Hepatocyte (in vitro differentiated cells): ENCODE measurements around the gene CELA2B. TPM values are rescaled to one million over a fixed set of nuclear protein-coding genes. Genes with fewer than 3 reads are reported as not detected.

Experiments
- DNase-seq: peaks from one replicate; pipeline ENCODE4 v3.0.0-alpha.2; 2016; ENCODE audit warnings: low spot score
- H2AFZ ChIP-seq: fragments of 200-600 bp; sonication (generic); 2 replicates; pipeline ENCODE4 v1.6.0; 2016; ENCODE audit warnings: antibody characterized with exemption, mild to moderate bottlenecking
- H3K27ac ChIP-seq: fragments of 200-600 bp; sonication (generic); 2 replicates; pipeline ENCODE4 v1.5.1; 2016; ENCODE audit warnings: mild to moderate bottlenecking
- H3K27me3 ChIP-seq: fragments of 200-600 bp; sonication (generic); 2 replicates; pipeline ENCODE4 v1.6.1; 2016
- H3K36me3 ChIP-seq: fragments of 200-600 bp; sonication (generic); replicated peaks from 2 replicates; pipeline ENCODE4 v1.5.1; 2016; ENCODE audit warnings: low read depth; ENCODE audit not compliant: insufficient read depth
- H3K4me1 ChIP-seq: fragments of 200-600 bp; sonication (generic); 2 replicates; pipeline ENCODE4 v1.5.1; 2016; ENCODE audit warnings: mild to moderate bottlenecking, moderate library complexity; ENCODE audit not compliant: insufficient read depth
- H3K4me2 ChIP-seq: fragments of 200-600 bp; sonication (generic); 2 replicates; pipeline ENCODE4 v1.6.0; 2016
- H3K4me3 ChIP-seq: fragments of 200-600 bp; sonication (generic); 2 replicates; pipeline ENCODE4 v1.5.1; 2016; ENCODE audit warnings: mild to moderate bottlenecking
- H3K79me2 ChIP-seq: fragments of 200-600 bp; sonication (generic); 2 replicates; pipeline ENCODE4 v1.6.0; 2017; ENCODE audit warnings: mild to moderate bottlenecking
- H3K9me2 ChIP-seq: fragments of 200-600 bp; sonication (generic); replicated peaks from 2 replicates; pipeline ENCODE4 v1.6.0; 2017; ENCODE audit warnings: mild to moderate bottlenecking; ENCODE audit not compliant: insufficient read depth
- H3K9me3 ChIP-seq: fragments of 200-600 bp; sonication (generic); 2 replicates; pipeline ENCODE4 v1.5.1; 2016; ENCODE audit warnings: low read depth, mild to moderate bottlenecking
- H4K20me1 ChIP-seq: fragments of 200-600 bp; sonication (generic); 2 replicates; pipeline ENCODE4 v1.6.0; 2016; ENCODE audit warnings: mild to moderate bottlenecking; ENCODE audit not compliant: insufficient read depth, poor library complexity, severe bottlenecking
- EZH2 ChIP-seq: fragments of 200-600 bp; sonication (generic); IDR thresholded peaks from 2 replicates; pipeline ENCODE4 v1.6.1; 2016; ENCODE audit warnings: antibody characterized with exemption, mild to moderate bottlenecking, borderline replicate concordance
- EZH2phosphoT487 ChIP-seq: fragments of 200-600 bp; sonication (generic); IDR thresholded peaks from one replicate; pipeline ENCODE4 v1.6.1; 2018; ENCODE audit warnings: antibody characterized with exemption, mild to moderate bottlenecking, low read depth, moderate library complexity; ENCODE audit not compliant: unreplicated experiment, severe bottlenecking
- WGBS: methylation state at CpG from one replicate; pipeline ENCODE4 v1.1.6; 2016; ENCODE audit warnings: low lambda C conversion rate; ENCODE audit errors: missing lambda C conversion rate; 5-methylcytosine and 5-hydroxymethylcytosine counted together
- polyA plus RNA-seq: library from polyadenylated mRNA; unstranded; fragments of >200 nt; fragmentation: Nextera tagmentation; extraction: Ambion mirVana; gene quantifications from 2 replicates; pipeline ENCODE4 v1.2.1, GENCODE V29; 2016
- total RNA-seq: library from RNA; depleted of rRNA; stranded (reverse); fragments of >200 nt; gene quantifications from 2 replicates; pipeline ENCODE4 v1.2.3, GENCODE V29; 2014
- TF ChIP-seq, protein P1 (sequence below): fragments of 200-600 bp; sonication (generic); IDR thresholded peaks from 2 replicates; pipeline ENCODE4 v1.5.1; 2016; ENCODE audit warnings: antibody characterized with exemption, mild to moderate bottlenecking; ENCODE audit not compliant: poor library complexity

Gene CELA2B
- total and polyA plus RNA-seq, 2 experiments from 2014 or later, result 0.73 to 1.4 TPM

- Histone ChIP-seq H3K27ac (no peak overlapping the region), H3K4me1 (peaks cover 17% of the 10 kb centered on the region), H2AFZ (no peak overlapping the region), H3K27me3 (no peaks in the 10 kb centered on the region), H3K36me3 (no peaks in the 10 kb centered on the region), H4K20me1 (no peaks in the 10 kb centered on the region), H3K4me2 (no peak overlapping the region), H3K9me3 (no peaks in the 10 kb centered on the region), H3K4me3 (no peak overlapping the region), H3K9me2 (no peaks in the 10 kb centered on the region), H3K79me2 (no peaks in the 10 kb centered on the region)
- TF ChIP-seq, protein P1, sequence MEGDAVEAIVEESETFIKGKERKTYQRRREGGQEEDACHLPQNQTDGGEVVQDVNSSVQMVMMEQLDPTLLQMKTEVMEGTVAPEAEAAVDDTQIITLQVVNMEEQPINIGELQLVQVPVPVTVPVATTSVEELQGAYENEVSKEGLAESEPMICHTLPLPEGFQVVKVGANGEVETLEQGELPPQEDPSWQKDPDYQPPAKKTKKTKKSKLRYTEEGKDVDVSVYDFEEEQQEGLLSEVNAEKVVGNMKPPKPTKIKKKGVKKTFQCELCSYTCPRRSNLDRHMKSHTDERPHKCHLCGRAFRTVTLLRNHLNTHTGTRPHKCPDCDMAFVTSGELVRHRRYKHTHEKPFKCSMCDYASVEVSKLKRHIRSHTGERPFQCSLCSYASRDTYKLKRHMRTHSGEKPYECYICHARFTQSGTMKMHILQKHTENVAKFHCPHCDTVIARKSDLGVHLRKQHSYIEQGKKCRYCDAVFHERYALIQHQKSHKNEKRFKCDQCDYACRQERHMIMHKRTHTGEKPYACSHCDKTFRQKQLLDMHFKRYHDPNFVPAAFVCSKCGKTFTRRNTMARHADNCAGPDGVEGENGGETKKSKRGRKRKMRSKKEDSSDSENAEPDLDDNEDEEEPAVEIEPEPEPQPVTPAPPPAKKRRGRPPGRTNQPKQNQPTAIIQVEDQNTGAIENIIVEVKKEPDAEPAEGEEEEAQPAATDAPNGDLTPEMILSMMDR, result no peak
- TF ChIP-seq EZH2phosphoT487 (no peak), EZH2 (no peak)
- WGBS, result 92% methylated on average over 11 of the region's 18 CpGs
- no peak for DNase-seq
These were observed 47.0 kb upstream of the CELA2B start for GRCh38 chr1:15428815-15429435.

DNA sequence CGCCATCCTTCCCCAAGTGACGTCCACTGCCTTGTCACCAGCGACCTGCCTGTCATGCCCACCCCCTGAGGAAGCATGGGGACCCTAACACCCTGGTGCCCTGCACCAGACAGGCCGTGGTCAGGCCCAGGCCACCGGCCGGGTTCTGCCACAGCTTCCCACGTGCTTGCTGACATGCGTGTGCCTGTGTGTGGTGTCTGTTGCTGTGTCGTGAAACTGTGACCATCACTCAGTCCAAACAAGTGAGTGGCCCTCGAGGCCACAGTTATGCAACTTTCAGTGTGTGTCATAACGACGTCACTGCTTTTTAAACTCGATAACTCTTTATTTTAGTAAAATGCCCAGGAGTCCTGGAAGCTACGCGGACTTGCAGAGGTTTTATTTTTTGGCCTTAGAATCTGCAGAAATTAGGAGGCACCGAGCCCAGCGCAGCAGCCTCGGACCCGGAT lies 46.2 kb upstream of the CELA2B start:
- Histone ChIP-seq H3K4me2 (no peak overlapping the region), H3K27ac (no peak overlapping the region), H3K9me3 (no peaks in the 10 kb centered on the region), H3K4me3 (no peak overlapping the region), H3K4me1 (peaks cover 17% of the 10 kb centered on the region), H4K20me1 (no peaks in the 10 kb centered on the region), H3K79me2 (no peaks in the 10 kb centered on the region), H3K9me2 (no peaks in the 10 kb centered on the region), H3K27me3 (no peaks in the 10 kb centered on the region), H2AFZ (no peak overlapping the region), H3K36me3 (no peaks in the 10 kb centered on the region)
- TF ChIP-seq, protein P1, result no peak
- no peak for TF ChIP-seq EZH2
- no peak for TF ChIP-seq EZH2phosphoT487
- WGBS, result 90% methylated on average over 19 of the region's 19 CpGs
- no peak for DNase-seq

GRCh38 chr1:15430787-15431570 lies 44.9 kb upstream of the CELA2B start:
- no peaks in the 10 kb centered on the region for H3K9me3 ChIP-seq
- no peak for TF ChIP-seq EZH2phosphoT487
- TF ChIP-seq, protein P1, result peak; percentile 90
- no peak for TF ChIP-seq EZH2
- WGBS, result 65% methylated on average over 18 of the region's 19 CpGs
- H3K36me3 ChIP-seq, result no peaks in the 10 kb centered on the region
- H3K4me3 ChIP-seq, result no peak overlapping the region
- H3K27ac ChIP-seq, result no peak overlapping the region
- H4K20me1 ChIP-seq, result no peaks in the 10 kb centered on the region
- no peaks in the 10 kb centered on the region for H3K9me2 ChIP-seq
- peak; percentile 73 for DNase-seq
- H3K79me2 ChIP-seq, result no peaks in the 10 kb centered on the region
- H3K27me3 ChIP-seq, result no peaks in the 10 kb centered on the region
- H2AFZ ChIP-seq, result no peak overlapping the region
- H3K4me1 ChIP-seq, result peaks cover 17% of the 10 kb centered on the region
- H3K4me2 ChIP-seq, result no peak overlapping the region
